GM10266 (cell line): ENCODE data around the gene ODF4.

Experiments used
- DNase-seq: peaks from one replicate; pipeline ENCODE4 v3.0.0; 2012; ENCODE audit errors: extremely low spot score
- TF ChIP-seq, protein P1 (sequence below): IDR thresholded peaks from 2 replicates; pipeline ENCODE4 v1.5.1; 2012; ENCODE audit warnings: mild to moderate bottlenecking, low read depth; ENCODE audit not compliant: control insufficient read depth, insufficient read depth; ENCODE audit errors: missing control alignments

Gene ODF4, protein sequence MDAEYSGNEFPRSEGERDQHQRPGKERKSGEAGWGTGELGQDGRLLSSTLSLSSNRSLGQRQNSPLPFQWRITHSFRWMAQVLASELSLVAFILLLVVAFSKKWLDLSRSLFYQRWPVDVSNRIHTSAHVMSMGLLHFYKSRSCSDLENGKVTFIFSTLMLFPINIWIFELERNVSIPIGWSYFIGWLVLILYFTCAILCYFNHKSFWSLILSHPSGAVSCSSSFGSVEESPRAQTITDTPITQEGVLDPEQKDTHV

DNA sequence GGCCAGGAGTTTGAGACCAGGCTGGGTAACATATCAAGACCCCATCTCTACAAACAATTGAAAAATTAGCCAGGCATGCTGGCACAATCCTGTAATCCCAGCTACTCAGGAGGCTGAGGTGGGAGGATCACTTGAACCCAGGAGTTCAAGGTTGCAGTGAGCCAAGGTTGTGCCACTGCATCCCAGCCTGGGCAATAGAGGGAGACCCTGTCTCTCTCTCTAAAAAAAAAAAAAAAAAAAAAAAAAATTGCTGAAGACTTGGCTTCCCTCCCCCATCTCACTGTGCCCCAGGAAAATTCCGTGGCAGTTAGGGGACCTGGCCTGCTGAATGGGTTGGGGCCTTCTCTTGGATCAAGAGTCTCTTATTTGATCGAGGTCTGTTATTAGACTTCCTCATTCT is at the start of gene ODF4:
ODF4 (plus strand) TSS at position 301 of the 400 bp plus-strand sequence. CDS start 212 bp downstream, outside the sequence.
- DNase-seq: no peak
- TF ChIP-seq, protein P1, sequence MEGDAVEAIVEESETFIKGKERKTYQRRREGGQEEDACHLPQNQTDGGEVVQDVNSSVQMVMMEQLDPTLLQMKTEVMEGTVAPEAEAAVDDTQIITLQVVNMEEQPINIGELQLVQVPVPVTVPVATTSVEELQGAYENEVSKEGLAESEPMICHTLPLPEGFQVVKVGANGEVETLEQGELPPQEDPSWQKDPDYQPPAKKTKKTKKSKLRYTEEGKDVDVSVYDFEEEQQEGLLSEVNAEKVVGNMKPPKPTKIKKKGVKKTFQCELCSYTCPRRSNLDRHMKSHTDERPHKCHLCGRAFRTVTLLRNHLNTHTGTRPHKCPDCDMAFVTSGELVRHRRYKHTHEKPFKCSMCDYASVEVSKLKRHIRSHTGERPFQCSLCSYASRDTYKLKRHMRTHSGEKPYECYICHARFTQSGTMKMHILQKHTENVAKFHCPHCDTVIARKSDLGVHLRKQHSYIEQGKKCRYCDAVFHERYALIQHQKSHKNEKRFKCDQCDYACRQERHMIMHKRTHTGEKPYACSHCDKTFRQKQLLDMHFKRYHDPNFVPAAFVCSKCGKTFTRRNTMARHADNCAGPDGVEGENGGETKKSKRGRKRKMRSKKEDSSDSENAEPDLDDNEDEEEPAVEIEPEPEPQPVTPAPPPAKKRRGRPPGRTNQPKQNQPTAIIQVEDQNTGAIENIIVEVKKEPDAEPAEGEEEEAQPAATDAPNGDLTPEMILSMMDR: no peak

DNA sequence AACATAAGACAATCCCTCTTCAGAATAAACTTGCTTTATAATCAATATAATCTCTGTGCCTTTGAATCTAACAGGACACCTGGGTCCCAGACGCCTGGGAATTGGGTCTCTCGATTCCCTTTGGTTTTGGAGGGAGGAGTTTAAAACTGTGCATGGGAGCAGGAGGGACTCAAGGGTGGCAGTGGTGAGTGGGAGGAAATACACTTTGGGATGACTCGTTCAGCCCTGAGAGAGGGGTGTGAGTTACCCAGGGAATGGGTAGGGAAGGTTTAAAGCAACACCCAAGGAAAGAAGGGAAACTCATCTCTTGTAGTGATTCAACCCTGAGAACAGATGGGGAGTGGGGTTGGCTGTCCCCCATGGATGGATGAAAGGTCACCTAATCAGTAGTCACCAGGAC is 49.6 kb upstream of the ODF4 start:
- no peak for DNase-seq
- TF ChIP-seq, protein P1: no peak

DNA sequence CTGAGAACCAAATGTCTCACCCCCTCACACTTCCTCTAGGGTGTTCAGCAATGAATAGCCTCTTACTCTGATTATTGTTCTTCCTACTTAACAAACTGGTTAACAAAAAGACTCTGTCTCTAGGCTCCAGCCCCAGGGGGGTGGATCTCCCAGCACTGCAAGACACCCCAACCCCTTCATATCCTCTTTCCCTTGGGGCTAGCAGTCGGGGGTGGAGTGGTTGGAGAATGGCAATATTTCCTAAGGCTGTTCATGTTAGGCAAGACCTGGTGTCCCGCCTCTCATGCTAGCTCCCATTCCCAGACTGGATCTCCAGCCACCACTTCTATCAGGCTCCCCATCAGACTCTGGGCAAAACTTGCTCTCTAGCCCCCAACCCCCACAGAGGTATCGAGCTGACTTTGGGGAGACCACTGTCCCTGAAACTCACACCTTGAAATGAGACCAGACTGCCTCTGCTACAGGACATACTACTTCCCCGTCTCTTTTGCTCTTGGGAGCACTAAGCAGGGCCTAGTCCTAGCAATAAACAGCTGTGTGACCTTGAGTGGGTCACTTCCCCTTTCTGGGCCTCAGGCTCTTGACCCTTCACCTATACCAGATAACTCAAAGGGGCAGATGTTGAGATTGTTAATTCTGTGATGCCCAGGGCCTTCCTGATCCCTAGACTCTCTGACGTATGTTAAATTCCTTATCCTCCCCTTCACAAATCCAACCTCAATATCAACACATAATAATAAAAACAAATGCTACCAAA is 46.8 kb upstream of the ODF4 start:
- DNase-seq: no peak

DNA sequence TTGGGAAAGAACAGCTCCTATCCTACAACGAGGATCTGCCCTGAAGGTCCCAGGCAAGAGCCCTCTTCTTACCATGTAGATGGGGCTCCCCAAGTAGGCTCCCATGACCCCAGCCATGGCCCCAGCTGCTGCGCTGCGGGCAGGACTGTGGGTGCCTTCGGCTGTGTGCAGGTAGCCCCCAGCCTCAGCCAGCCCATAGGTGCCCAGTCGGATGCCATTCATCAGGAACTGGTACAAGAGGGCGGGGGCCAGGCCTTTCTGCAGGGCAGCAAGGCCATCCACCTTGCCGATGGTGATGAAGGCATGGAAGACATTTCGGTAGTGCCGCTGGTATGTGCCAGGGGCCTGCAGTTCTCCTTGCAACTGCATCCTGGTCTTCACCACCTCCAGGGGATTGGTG is 45.3 kb upstream of the ODF4 start:
- DNase-seq: no peak
- TF ChIP-seq, protein P1: no peak

More for the DNA sequence above, 46.8 kb upstream of the ODF4 start:
- TF ChIP-seq, protein P1: no peak

DNA sequence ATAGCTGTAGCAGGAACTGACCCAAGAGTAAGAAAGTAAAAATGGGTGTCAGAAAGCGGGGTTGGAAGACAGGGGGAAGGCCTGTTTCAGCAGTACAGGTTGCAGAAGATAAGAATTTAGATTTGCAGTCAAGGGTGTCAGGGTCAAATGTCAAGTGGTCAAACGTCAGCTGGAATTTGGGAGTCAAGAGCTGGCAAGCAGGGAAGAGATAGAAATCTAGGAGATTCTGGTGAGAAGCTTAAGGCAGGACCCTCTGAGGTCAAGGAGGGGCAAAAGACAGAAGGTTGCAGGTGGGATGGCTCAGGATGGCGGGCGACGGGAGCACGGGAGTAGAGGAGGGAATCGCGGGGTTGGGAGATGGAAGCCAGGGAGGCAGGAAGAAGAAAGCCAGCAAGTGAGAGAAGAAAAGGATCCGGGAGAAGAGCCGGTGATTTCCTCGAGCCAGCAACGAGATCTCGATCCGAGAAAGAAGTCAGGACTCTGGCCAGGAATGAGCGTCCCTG is 44.8 kb upstream of the ODF4 start:
- TF ChIP-seq, protein P1: no peak
- no peak for DNase-seq

DNA sequence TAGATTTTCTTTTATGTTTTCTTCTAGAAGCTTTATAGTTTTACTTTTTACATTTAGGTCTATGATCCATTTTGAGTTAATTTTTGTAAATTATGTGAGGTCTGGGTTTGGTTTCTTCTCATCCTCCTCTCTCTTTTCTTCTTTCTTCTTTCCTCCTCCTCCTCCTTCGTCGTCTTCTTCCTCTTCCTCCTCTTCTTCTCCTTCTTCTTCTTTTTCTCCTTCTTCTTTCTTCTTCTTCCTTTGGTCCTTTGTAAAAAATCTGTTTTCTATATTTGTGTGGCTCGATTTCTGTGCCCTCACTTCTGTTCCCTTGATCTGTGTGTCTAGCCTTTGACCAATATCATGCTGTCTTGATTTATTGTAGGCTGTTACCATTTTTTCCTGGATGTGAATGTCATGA is 39.4 kb upstream of the ODF4 start:
- TF ChIP-seq, protein P1: no peak

DNA sequence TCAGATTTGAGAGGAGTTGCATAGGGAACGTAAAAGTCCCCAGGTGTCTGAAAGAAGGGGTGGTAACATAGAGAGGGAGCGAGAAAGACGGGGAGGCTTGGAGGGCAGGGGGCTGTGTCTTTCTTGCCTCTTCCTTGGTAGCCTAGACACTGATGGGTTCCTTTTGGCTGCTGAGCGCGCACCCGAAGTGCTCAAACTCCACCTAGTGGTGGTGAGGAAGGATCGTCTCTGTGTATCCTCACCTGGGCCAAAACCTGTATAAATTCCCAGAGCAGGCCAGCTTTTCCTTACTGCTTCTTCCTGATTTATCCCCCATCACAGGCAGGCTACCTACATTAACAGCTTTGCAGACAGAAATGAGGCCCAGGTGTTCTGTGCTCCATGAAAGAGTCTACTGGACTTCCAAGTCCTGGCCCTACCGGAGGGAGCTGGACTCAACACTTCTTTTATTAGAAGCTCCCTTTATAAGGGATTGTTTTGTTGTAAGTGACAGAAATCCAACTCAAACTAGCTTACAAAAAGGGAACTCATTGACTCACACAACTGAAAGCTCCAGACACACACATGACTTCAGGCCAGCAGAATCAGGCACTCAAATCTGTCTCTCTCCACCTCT is 38.9 kb upstream of the ODF4 start:
- TF ChIP-seq, protein P1: peak; percentile 86

More for the DNA sequence above, 39.4 kb upstream of the ODF4 start:
- no peak for DNase-seq

More for the DNA sequence above, 38.9 kb upstream of the ODF4 start:
- peak; percentile 85 for DNase-seq
